Neural progenitor cell (in vitro differentiated cells): ENCODE data around the gene ZNF552.

Experiments used
- EZH2 ChIP-seq: fragments of 200-600 bp; sonication (generic); IDR thresholded peaks from 2 replicates; pipeline ENCODE4 v1.6.1; 2017; ENCODE audit warnings: antibody characterized with exemption, mild to moderate bottlenecking, moderate library complexity
- EZH2phosphoT487 ChIP-seq: fragments of 200-600 bp; sonication (generic); IDR thresholded peaks from 2 replicates; pipeline ENCODE4 v1.6.1; 2017; ENCODE audit warnings: antibody characterized with exemption
- TF ChIP-seq, protein P1 (sequence below): fragments of 200-600 bp; sonication (generic); IDR thresholded peaks from 2 replicates; pipeline ENCODE4 v1.5.1; 2017; ENCODE audit warnings: antibody characterized with exemption, mild to moderate bottlenecking

DNA sequence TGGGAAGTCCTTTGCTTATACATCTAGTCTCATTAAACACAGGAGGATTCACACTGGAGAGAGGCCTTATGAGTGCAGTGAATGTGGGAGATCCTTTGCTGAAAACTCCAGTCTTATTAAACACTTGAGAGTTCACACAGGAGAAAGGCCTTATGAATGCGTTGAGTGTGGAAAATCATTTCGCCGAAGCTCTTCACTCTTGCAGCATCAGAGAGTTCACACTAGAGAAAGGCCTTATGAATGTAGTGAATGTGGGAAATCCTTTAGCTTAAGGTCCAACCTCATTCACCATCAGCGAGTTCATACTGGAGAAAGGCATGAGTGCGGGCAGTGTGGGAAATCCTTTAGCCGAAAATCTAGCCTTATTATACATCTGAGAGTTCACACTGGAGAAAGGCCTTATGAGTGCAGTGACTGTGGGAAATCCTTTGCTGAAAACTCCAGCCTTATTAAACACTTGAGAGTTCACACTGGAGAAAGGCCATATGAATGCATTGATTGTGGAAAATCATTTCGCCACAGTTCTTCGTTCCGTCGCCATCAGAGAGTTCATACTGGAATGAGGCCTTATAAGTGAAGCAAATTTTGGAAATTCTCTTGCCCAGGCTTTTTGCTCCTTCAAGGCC lies 35.4 kb downstream of the ZNF552 start:
- TF ChIP-seq EZH2 (no peak), EZH2phosphoT487 (no peak)
- TF ChIP-seq, protein P1, sequence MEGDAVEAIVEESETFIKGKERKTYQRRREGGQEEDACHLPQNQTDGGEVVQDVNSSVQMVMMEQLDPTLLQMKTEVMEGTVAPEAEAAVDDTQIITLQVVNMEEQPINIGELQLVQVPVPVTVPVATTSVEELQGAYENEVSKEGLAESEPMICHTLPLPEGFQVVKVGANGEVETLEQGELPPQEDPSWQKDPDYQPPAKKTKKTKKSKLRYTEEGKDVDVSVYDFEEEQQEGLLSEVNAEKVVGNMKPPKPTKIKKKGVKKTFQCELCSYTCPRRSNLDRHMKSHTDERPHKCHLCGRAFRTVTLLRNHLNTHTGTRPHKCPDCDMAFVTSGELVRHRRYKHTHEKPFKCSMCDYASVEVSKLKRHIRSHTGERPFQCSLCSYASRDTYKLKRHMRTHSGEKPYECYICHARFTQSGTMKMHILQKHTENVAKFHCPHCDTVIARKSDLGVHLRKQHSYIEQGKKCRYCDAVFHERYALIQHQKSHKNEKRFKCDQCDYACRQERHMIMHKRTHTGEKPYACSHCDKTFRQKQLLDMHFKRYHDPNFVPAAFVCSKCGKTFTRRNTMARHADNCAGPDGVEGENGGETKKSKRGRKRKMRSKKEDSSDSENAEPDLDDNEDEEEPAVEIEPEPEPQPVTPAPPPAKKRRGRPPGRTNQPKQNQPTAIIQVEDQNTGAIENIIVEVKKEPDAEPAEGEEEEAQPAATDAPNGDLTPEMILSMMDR: no peak
